Right lobe of liver (tissue), 4 donors: ENCODE results near the gene TMC2.

Experiments
- POLR2A ChIP-seq: fragments of 450-650 bp; IDR thresholded peaks from one replicate; pipeline ENCODE4 v1.6.1; 2017; ENCODE audit warnings: antibody characterized with exemption, mild to moderate bottlenecking
- TF ChIP-seq, protein P1 (sequence below), 4 donors: fragments of 200-600 bp in 3 of 4; fragments of 450-650 bp in 1 of 4; IDR thresholded peaks; one replicate each; pipeline versions ENCODE4 v1.5.1 to v1.8.0; 2016 to 2022; ENCODE audit warnings: antibody characterized with exemption in 4 of 4, mild to moderate bottlenecking in 2 of 4
- donor health status: DM: no; HTN: no; CAD: no.
- donor health status: DM: no; HTN: no; CAD: no.
- donor health status: DM: no; HTN: yes; CAD: no.

DNA sequence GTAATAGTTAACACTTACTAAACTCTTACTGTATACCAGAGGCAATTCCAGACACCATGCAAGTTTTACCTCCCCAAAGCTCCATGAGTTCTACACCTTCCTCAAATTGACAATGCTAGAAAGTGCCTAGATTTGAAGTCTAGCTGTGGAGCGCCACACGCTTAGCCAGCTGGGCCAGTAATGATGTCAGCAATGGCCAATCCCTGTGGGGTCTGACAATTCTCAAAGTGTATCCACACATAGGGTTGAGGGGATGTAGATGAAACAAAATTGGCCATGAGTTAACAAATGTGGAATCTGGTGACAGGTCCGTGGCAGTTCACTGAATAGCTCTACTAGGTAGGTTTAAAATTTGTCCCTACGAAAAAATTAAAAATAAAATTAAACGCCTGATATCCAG lies 28.9 kb upstream of the TMC2 start:
- no peak for TF ChIP-seq POLR2A
- TF ChIP-seq, protein P1, sequence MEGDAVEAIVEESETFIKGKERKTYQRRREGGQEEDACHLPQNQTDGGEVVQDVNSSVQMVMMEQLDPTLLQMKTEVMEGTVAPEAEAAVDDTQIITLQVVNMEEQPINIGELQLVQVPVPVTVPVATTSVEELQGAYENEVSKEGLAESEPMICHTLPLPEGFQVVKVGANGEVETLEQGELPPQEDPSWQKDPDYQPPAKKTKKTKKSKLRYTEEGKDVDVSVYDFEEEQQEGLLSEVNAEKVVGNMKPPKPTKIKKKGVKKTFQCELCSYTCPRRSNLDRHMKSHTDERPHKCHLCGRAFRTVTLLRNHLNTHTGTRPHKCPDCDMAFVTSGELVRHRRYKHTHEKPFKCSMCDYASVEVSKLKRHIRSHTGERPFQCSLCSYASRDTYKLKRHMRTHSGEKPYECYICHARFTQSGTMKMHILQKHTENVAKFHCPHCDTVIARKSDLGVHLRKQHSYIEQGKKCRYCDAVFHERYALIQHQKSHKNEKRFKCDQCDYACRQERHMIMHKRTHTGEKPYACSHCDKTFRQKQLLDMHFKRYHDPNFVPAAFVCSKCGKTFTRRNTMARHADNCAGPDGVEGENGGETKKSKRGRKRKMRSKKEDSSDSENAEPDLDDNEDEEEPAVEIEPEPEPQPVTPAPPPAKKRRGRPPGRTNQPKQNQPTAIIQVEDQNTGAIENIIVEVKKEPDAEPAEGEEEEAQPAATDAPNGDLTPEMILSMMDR (IDR thresholded peaks at IDR 0.05): no peak
